GM12874 (cell line): ENCODE measurements around the gene KLHL8.

ENCODE experiments used
- TF ChIP-seq, protein P1 (sequence below): IDR thresholded peaks from 2 replicates; pipeline ENCODE4 v1.5.1; 2011; ENCODE audit warnings: low read depth, mild to moderate bottlenecking, control low read depth, low read length, moderate library complexity; ENCODE audit not compliant: insufficient read depth

The KLHL8 gene

DNA sequence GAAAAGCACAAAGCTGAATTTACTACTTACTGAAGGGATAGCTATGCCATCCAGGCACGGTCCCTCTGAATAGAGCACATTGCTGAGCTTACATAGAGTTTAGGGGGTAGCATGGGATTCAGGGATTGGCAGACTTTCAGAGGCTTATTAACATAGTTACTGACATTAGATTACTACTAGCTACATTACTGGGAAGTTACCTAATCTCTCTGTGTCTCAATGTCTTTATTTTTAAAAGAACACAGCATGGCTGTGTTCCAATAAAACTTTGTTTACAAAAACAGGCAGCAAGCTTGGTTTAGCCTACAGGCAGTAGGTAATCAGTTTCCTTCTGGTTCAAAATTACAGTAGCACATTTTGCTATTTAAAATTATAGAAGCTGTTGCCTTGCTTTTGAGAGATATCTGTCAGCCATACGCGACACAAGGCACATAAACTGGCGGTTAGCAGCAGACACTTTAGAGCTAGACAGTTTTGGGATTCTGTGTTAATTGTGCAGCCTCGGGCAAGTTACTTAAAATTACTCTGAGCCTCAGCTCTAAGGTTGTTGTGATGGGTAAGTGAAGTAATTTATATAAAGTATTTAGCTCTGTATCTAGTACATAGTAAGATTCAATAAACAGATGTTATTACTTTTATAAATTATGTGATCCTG lies 6.9 kb downstream of the KLHL8 start:
- TF ChIP-seq, protein P1, sequence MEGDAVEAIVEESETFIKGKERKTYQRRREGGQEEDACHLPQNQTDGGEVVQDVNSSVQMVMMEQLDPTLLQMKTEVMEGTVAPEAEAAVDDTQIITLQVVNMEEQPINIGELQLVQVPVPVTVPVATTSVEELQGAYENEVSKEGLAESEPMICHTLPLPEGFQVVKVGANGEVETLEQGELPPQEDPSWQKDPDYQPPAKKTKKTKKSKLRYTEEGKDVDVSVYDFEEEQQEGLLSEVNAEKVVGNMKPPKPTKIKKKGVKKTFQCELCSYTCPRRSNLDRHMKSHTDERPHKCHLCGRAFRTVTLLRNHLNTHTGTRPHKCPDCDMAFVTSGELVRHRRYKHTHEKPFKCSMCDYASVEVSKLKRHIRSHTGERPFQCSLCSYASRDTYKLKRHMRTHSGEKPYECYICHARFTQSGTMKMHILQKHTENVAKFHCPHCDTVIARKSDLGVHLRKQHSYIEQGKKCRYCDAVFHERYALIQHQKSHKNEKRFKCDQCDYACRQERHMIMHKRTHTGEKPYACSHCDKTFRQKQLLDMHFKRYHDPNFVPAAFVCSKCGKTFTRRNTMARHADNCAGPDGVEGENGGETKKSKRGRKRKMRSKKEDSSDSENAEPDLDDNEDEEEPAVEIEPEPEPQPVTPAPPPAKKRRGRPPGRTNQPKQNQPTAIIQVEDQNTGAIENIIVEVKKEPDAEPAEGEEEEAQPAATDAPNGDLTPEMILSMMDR: no peak

DNA sequence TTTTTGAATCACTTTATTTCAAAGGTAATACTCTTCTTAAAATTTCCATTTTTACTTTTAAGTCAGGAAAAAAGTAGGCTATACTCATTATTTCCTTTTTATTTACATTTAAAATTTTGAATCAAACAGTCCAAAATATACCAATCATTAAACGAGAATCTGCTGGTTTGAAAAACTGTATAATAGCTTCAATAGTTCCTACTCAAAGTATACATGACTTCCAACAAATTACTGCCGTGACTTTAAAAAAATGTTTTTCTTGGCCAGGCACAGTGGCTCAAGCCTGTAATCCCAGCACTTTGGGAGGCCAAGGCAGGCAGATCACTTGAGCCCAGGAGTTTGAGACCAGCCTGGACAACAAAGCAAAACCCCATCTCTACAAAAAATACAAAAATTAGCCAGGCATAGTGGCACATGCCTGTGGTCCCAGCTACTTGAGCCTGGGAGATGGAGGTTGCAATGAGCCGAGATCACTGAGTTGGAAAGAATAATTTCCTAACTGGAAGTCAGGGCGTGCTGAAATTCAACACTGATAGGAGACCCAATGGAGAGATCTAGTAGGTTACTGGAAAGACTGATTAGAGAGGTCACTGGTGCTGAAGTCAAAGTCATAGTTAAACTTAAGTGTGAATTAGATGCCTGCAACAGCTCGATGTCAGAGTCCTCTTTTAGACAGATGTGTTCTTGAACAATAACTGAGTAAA lies 9.0 kb downstream of the KLHL8 start:
- TF ChIP-seq, protein P1: no peak

GRCh38 chr4:87209696-87210095 lies 10.7 kb downstream of the KLHL8 start:
- TF ChIP-seq, protein P1: no peak

DNA sequence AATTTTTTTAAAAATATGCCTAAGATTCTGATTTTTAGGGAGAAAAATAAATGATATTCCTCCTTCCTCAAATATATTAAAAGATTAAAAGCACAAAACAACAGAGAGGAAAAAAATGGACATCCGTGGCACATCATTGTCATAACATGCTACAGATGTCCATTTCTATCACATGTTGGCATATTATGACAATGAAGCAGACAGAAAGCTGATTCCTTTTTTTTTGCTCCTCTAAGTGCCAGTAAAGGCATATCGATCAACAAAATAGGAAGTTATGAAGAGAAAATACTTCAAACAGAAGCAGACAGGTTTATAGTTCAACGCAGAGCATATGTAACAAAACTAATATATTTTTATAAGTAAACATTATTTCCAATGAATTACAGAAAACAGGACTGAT lies 11.2 kb downstream of the KLHL8 start:
- TF ChIP-seq, protein P1: no peak

DNA sequence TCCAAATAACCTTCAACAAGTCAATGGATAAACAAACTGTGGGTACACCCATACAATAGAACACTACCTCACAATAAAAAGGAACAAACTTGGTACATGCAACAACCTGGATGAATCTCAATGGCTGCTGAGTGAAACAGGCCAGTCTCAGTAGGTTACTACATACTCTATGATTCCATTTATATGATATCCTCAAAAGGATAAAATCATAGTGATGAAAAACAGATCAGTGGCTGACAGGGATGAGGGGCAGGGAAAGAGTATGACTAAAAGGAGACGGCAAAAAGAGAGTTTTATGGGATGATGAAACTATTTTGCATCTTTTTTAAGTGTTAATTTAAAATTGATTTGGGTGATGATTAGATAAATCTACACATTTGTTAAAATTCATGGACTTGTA lies 15.9 kb downstream of the KLHL8 start:
- TF ChIP-seq, protein P1: no peak

DNA sequence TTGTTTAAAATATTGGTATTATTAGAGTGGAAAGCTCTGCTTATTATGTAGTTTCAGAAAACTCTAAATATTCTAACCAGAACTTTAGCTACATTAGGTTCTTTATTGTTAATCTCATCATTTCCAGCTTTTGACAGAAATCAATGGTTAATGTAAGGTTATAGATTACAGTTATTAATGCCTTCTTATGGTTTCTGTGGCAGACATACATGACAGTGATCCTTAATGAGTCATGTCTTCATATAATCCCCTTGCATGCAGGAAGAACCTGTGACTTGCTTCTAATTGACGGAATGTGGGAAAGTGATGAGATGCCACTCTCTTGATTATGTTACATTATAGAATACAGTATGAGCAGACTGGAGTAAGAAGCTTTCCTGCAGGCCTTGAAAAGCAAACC lies 23.5 kb downstream of the KLHL8 start:
- TF ChIP-seq, protein P1: no peak

DNA sequence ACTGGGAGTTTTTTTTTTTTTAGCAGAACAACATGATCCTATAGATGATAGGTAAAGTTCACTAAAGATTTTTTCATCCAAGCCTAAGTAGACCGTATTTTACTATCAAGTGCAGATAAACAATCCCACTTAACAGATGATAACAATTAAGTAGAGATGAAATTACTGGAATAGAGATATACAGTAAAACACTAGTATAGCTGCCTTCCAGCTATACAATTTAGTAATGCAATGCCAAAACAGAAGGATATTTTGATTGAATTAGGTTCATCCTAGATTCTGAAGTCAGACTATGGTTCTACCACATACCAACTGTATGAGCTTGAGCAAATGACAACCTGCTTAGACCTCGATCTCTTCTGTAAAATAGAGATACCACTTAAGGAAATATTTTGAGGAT lies 24.3 kb downstream of the KLHL8 start:
- TF ChIP-seq, protein P1: no peak
